Smooth muscle cell (in vitro differentiated cells): ENCODE results near the gene GATAD2A. TPM values are rescaled to one million over a fixed set of nuclear protein-coding genes. Genes with fewer than 3 reads are reported as not detected.

ENCODE experiments used
- DNase-seq: peaks from one replicate; lab custom pipeline; 2025; ENCODE audit not compliant: unreplicated experiment; lab: John Stamatoyannopoulos, UW
- H2AFZ ChIP-seq: fragments of 200-600 bp; sonication (generic); 2 replicates; pipeline ENCODE4 v1.6.0; 2016; ENCODE audit warnings: antibody characterized with exemption, low read depth, mild to moderate bottlenecking
- H3F3A ChIP-seq: fragments of 200-600 bp; sonication (generic); 2 replicates; pipeline ENCODE4 v1.6.0; 2017; ENCODE audit warnings: antibody characterized with exemption, low read depth
- H3K27ac ChIP-seq: fragments of 200-600 bp; sonication (generic); 2 replicates; pipeline ENCODE4 v1.5.1; 2016; ENCODE audit warnings: low read depth, mild to moderate bottlenecking
- H3K27me3 ChIP-seq: fragments of 200-600 bp; sonication (generic); 2 replicates; pipeline ENCODE4 v1.6.1; 2016; ENCODE audit warnings: low read depth, mild to moderate bottlenecking
- H3K36me3 ChIP-seq: fragments of 200-600 bp; sonication (generic); 2 replicates; pipeline ENCODE4 v1.5.1; 2016; ENCODE audit warnings: low read depth
- H3K4me1 ChIP-seq: fragments of 200-600 bp; sonication (generic); 2 replicates; pipeline ENCODE4 v1.5.1; 2016; ENCODE audit warnings: low read depth
- H3K4me2 ChIP-seq: fragments of 200-600 bp; sonication (generic); 2 replicates; pipeline ENCODE4 v1.6.0; 2016; ENCODE audit warnings: mild to moderate bottlenecking
- H3K4me3 ChIP-seq: fragments of 200-600 bp; sonication (generic); 2 replicates; pipeline ENCODE4 v1.5.1; 2016; ENCODE audit warnings: mild to moderate bottlenecking
- H3K79me2 ChIP-seq: fragments of 200-600 bp; sonication (generic); 2 replicates; pipeline ENCODE4 v1.6.0; 2016; ENCODE audit warnings: low read depth, mild to moderate bottlenecking
- H3K9ac ChIP-seq: fragments of 200-600 bp; sonication (generic); 2 replicates; pipeline ENCODE4 v1.6.0; 2016; ENCODE audit warnings: low read depth
- H3K9me3 ChIP-seq: fragments of 200-600 bp; sonication (generic); replicated peaks from 2 replicates; pipeline ENCODE4 v1.5.1; 2016; ENCODE audit warnings: low read depth
- H4K20me1 ChIP-seq: fragments of 200-600 bp; sonication (generic); 2 replicates; pipeline ENCODE4 v1.6.0; 2016; ENCODE audit warnings: low read depth
- CTCF ChIP-seq: fragments of 200-600 bp; sonication (generic); IDR thresholded peaks from 2 replicates; pipeline ENCODE4 v1.5.1; 2017; ENCODE audit warnings: borderline replicate concordance, mild to moderate bottlenecking, antibody characterized with exemption; ENCODE audit not compliant: insufficient read depth, poor library complexity, severe bottlenecking
- WGBS: methylation state at CpG from one replicate; pipeline ENCODE4 v1.1.7; 2016; ENCODE audit warnings: low lambda C conversion rate; 5-methylcytosine and 5-hydroxymethylcytosine counted together
- polyA plus RNA-seq: library from polyadenylated mRNA; unstranded; fragments of >200 nt; fragmentation: Nextera tagmentation; extraction: Ambion mirVana; gene quantifications from 2 replicates; pipeline ENCODE4 v1.2.1, GENCODE V29; 2016
- total RNA-seq: library from RNA; depleted of rRNA; stranded (reverse); fragments of >200 nt; gene quantifications from 2 replicates; pipeline ENCODE4 v1.2.3, GENCODE V29; 2014

The GATAD2A gene
- total RNA-seq, result 26.8 and 27.1 TPM in 2 replicates
- polyA plus RNA-seq, result 27.0 and 38.3 TPM in 2 replicates

- DNase-seq, result peak; percentile 88
- peaks cover 14% of the 10 kb centered on the region for H3K4me1 ChIP-seq
- H3K9me3 ChIP-seq, result no peaks in the 10 kb centered on the region
- peak within 1 kb of the TSS; percentile 84 for H3K9ac ChIP-seq
- peak within 1 kb of the TSS; percentile 31 for H2AFZ ChIP-seq
- H3K4me3 ChIP-seq, result peak within 1 kb of the TSS; percentile 90
- H3F3A ChIP-seq, result peaks cover 27% of the 10 kb centered on the region
- WGBS, result 4% methylated on average over 32 of the region's 90 CpGs
- H3K27me3 ChIP-seq, result no peaks in the 10 kb centered on the region
- peak; percentile 17 for TF ChIP-seq CTCF
- H3K4me2 ChIP-seq, result peak within 1 kb of the TSS; percentile 91
- H3K36me3 ChIP-seq, result no peaks in the 10 kb centered on the region
- peak within 1 kb of the TSS; percentile 91 for H3K27ac ChIP-seq
- H4K20me1 ChIP-seq, result peaks cover 38% of the 10 kb centered on the region
- peaks cover 69% of the 10 kb centered on the region for H3K79me2 ChIP-seq
Measured at GRCh38 chr19:19404879-19405860, at the start of gene GATAD2A. Gene GATAD2A (plus strand): TSS chr19:19405675. CDS start chr19:19465346, 59,671 bp downstream.

- Histone ChIP-seq H3F3A (no peaks in the 10 kb centered on the region), H3K36me3 (no peaks in the 10 kb centered on the region)
Measured at GRCh38 chr19:19356500-19356899, 49.0 kb upstream of the GATAD2A start.

GRCh38 chr19:19356901-19357566 lies 48.4 kb upstream of the GATAD2A start:
- Histone ChIP-seq H3K36me3 (no peaks in the 10 kb centered on the region), H3K4me2 (no peak overlapping the region), H4K20me1 (no peaks in the 10 kb centered on the region), H3K9me3 (no peaks in the 10 kb centered on the region), H3K27ac (no peak overlapping the region), H3K4me1 (no peaks in the 10 kb centered on the region), H3K4me3 (no peak overlapping the region), H3K79me2 (no peaks in the 10 kb centered on the region), H3F3A (no peaks in the 10 kb centered on the region), H2AFZ (no peak overlapping the region), H3K9ac (no peak overlapping the region), H3K27me3 (no peaks in the 10 kb centered on the region)
- no peak for DNase-seq
- WGBS, result 98% methylated on average over 13 of the region's 13 CpGs
- no peak for TF ChIP-seq CTCF

More at GRCh38 chr19:19356500-19356899, 49.0 kb upstream of the GATAD2A start:
- Histone ChIP-seq H3K27me3 (no peaks in the 10 kb centered on the region), H3K4me1 (no peaks in the 10 kb centered on the region), H3K27ac (no peak overlapping the region), H3K79me2 (no peaks in the 10 kb centered on the region), H4K20me1 (no peaks in the 10 kb centered on the region), H2AFZ (no peak overlapping the region), H3K4me2 (no peak overlapping the region), H3K9ac (no peak overlapping the region), H3K9me3 (no peaks in the 10 kb centered on the region), H3K4me3 (no peak overlapping the region)
- no peak for TF ChIP-seq CTCF
- DNase-seq, result no peak
- 97% methylated on average over 11 of the region's 11 CpGs for WGBS
